HG03565 (cell line): ENCODE data around the gene VIPAS39.
A peak's percentile ranks its signal among the peaks of the same experiment; 100 is the strongest.

Source experiments
- ATAC-seq: cut with Tn5 transposase; IDR thresholded peaks from one replicate; pipeline ENCODE4 v1.9.1; 2021; ENCODE audit warnings: mild to moderate bottlenecking, moderate library complexity; ENCODE audit not compliant: unreplicated experiment

Gene VIPAS39

DNA sequence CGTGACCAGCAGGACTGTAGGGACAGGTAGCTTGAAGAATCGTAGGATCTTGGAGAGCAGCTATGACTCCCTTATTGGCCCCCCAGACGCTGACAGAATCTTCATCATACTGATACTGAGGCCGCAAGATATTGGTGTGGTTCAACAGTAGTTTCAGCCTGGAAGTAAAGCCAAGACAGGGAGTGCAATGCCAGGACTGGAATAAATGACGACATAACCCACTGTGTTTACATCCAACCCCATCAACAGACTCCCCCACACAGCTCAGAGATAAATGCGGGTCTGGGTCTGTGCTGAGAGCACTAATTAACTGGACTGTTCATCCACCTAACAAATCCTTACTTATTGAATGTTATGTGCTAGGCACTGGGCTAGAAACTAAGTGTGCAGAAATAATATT lies 50.7 kb downstream of the VIPAS39 start:
- no peak for ATAC-seq

- ATAC-seq: no peak
These were observed 51.3 kb downstream of the VIPAS39 start for GRCh38 chr14:77406086-77406485.

DNA sequence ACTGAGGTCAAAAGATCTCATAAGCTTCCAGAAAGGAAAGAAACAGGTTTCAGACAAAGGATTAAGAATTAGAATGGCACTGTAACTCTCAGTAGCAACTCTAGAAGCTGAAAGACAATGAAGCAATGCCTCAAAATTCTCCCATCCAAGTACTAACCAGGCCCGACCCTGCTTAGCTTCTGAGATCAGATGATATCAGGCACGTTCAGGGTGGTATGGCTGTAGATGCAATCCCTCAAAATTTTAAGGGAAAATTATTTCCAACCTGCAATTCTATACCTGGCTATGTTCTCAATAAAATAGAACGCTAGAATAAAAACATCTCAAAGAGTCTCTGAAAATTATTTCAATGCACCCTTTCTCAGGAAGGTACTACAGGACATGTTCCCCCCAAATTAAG lies 53.6 kb downstream of the VIPAS39 start:
- no peak for ATAC-seq

DNA sequence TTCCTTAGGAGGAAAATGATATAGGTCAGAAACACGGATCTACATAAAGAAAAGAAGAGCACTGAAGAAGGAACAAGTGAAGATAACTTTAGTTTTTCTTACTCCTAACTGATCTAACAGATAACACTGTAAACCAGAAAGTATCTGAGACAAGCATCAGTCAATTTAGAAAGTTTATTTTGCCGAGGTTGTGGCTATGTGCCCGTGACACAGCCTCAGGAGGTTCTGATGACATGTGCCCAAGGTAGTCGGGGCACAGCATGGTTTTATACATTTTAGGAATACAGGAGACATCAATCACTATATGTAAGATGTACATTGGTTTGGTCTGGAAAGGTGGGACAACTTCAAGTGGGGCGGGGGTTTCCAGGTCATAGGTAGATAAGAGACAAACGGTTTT lies 57.2 kb downstream of the VIPAS39 start:
- ATAC-seq: no peak

DNA sequence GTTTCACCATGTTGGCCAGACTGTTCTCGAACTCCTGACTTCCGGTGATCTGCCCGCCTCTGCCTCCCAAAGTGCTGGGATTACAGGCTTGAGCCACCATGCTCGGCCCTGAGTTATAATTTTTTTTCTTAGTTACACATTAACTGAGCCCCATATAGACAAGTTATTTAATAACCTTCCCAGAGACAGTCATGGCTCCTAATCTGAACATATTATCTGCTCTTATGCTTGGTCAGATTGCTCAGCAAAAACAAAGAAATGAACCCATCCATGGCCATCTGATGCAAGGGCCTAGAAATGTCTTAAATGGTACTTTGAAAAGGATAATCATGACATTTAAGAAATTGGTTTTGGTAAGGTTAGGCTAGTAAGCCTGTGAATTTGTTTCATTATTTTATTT lies 67.2 kb downstream of the VIPAS39 start:
- no peak for ATAC-seq

- ATAC-seq: no peak
These were observed 78.7 kb downstream of the VIPAS39 start for GRCh38 chr14:77378701-77379100.

- ATAC-seq: no peak
These were observed 79.9 kb downstream of the VIPAS39 start for GRCh38 chr14:77377502-77377844.

- peak; percentile 67 for ATAC-seq
These were observed 80.5 kb downstream of the VIPAS39 start, which contains the start of the genes SAMD15 and TMED8 for GRCh38 chr14:77376771-77377501. Gene SAMD15, plus strand, starts transcription at chr14:77377379. Its CDS starts 40 bp downstream, at chr14:77377419. Gene TMED8, minus strand, starts transcription at chr14:77377094. Its CDS starts 41 bp downstream, at chr14:77377053.
